H9 (cell line): ENCODE results near the gene L1CAM. TPM values are rescaled to one million over a fixed set of nuclear protein-coding genes. Genes with fewer than 3 reads are reported as not detected.

Source experiments
- DNase-seq: peaks from one replicate; pipeline ENCODE4 v3.0.0-alpha.2; 2017
- H2AFZ ChIP-seq: one replicate; pipeline ENCODE4 v1.6.1; 2013; ENCODE audit warnings: mild to moderate bottlenecking, low read length, control low read depth, moderate library complexity
- H2AK5ac ChIP-seq: 2 replicates; pipeline ENCODE4 v1.6.1; 2013; ENCODE audit warnings: low read length, control low read depth, mixed read lengths; ENCODE audit not compliant: insufficient read length
- H2BK120ac ChIP-seq: one replicate; pipeline ENCODE4 v1.6.1; 2013; ENCODE audit warnings: low read depth, mild to moderate bottlenecking, low read length, control low read depth, inconsistent platforms; ENCODE audit not compliant: poor library complexity, severe bottlenecking
- H2BK12ac ChIP-seq: 2 replicates; pipeline ENCODE4 v1.6.1; 2013; ENCODE audit warnings: low read length, control low read depth, mixed read lengths, low read depth; ENCODE audit not compliant: insufficient read length
- H2BK15ac ChIP-seq: 2 replicates; pipeline ENCODE4 v1.6.1; 2013; ENCODE audit warnings: low read depth, low read length, control low read depth
- H2BK20ac ChIP-seq: one replicate; pipeline ENCODE4 v1.6.1; 2013; ENCODE audit warnings: low read depth, mild to moderate bottlenecking, low read length, control low read depth, inconsistent platforms; ENCODE audit not compliant: poor library complexity, severe bottlenecking
- H2BK5ac ChIP-seq: 2 replicates; pipeline ENCODE4 v1.6.1; 2013; ENCODE audit warnings: low read length, control low read depth, mixed read lengths; ENCODE audit not compliant: insufficient read length
- H3K14ac ChIP-seq: 2 replicates; pipeline ENCODE4 v1.6.1; 2013; ENCODE audit warnings: low read length, control low read depth; ENCODE audit not compliant: insufficient read depth
- H3K18ac ChIP-seq: 2 replicates; pipeline ENCODE4 v1.6.1; 2013; ENCODE audit warnings: low read depth, mild to moderate bottlenecking, mixed read lengths, low read length, control low read depth; ENCODE audit not compliant: insufficient read length
- H3K23ac ChIP-seq: 2 replicates; pipeline ENCODE4 v1.6.1; 2013; ENCODE audit warnings: low read length, control low read depth, mixed read lengths, low read depth; ENCODE audit not compliant: insufficient read length
- H3K23me2 ChIP-seq: 2 replicates; pipeline ENCODE4 v1.6.1; 2013; ENCODE audit warnings: low read depth, mild to moderate bottlenecking, mixed read lengths, low read length, control low read depth; ENCODE audit not compliant: insufficient read length, poor library complexity, severe bottlenecking
- H3K27ac ChIP-seq: 2 replicates; pipeline ENCODE4 v1.5.1; 2013; ENCODE audit warnings: low read length, control low read depth, mixed read lengths, low read depth; ENCODE audit not compliant: insufficient read length
- H3K27me3 ChIP-seq: 2 replicates; pipeline ENCODE4 v1.6.1; 2013; ENCODE audit warnings: low read length, control low read depth, inconsistent platforms; ENCODE audit not compliant: insufficient read depth
- H3K4ac ChIP-seq: 2 replicates; pipeline ENCODE4 v1.6.1; 2013; ENCODE audit warnings: low read depth, mild to moderate bottlenecking, control low read depth, inconsistent platforms, low read length, moderate library complexity
- H3K4me1 ChIP-seq: 2 replicates; pipeline ENCODE4 v1.6.1; 2013; ENCODE audit warnings: low read length, control low read depth, inconsistent platforms; ENCODE audit not compliant: insufficient read depth
- H3K4me2 ChIP-seq: 2 replicates; pipeline ENCODE4 v1.6.1; 2013; ENCODE audit warnings: low read length, control low read depth, mixed read lengths; ENCODE audit not compliant: insufficient read length, insufficient read depth
- H3K56ac ChIP-seq: 2 replicates; pipeline ENCODE4 v1.6.1; 2013; ENCODE audit warnings: low read depth, mild to moderate bottlenecking, mixed read lengths, low read length, control low read depth; ENCODE audit not compliant: insufficient read length
- H3K79me1 ChIP-seq: 2 replicates; pipeline ENCODE4 v1.6.1; 2013; ENCODE audit warnings: low read depth, mild to moderate bottlenecking, moderate library complexity, low read length, control low read depth, inconsistent platforms; ENCODE audit not compliant: insufficient read depth, poor library complexity, severe bottlenecking
- H3K79me2 ChIP-seq: 2 replicates; pipeline ENCODE4 v1.6.1; 2013; ENCODE audit warnings: low read length, control low read depth, inconsistent platforms; ENCODE audit not compliant: insufficient read depth
- H3K9ac ChIP-seq: 2 replicates; pipeline ENCODE4 v1.6.1; 2013; ENCODE audit warnings: low read length, control low read depth, mixed read lengths; ENCODE audit not compliant: insufficient read length; ENCODE audit errors: extremely low read depth
- H3K9me3 ChIP-seq: one replicate; pipeline ENCODE4 v1.6.1; 2013; ENCODE audit warnings: low read depth, low read length, inconsistent platforms; ENCODE audit not compliant: control insufficient read depth
- H3T11ph ChIP-seq: one replicate; pipeline ENCODE4 v1.6.1; 2013; ENCODE audit warnings: mild to moderate bottlenecking, low read length, control low read depth, inconsistent platforms
- H4K20me1 ChIP-seq: one replicate; pipeline ENCODE4 v1.6.1; 2013; ENCODE audit not compliant: control insufficient read depth, insufficient read length, insufficient read depth
- H4K5ac ChIP-seq: 2 replicates; pipeline ENCODE4 v1.6.1; 2013; ENCODE audit warnings: low read depth, mild to moderate bottlenecking, mixed read lengths, low read length, control low read depth; ENCODE audit not compliant: insufficient read length
- H4K8ac ChIP-seq: replicated peaks from 2 replicates; pipeline ENCODE4 v1.6.1; 2013; ENCODE audit warnings: low read length, control low read depth, mixed read lengths, low read depth; ENCODE audit not compliant: insufficient read length
- H4K91ac ChIP-seq: 2 replicates; pipeline ENCODE4 v1.6.1; 2013; ENCODE audit warnings: low read depth, mild to moderate bottlenecking, moderate library complexity, mixed read lengths, low read length, control low read depth; ENCODE audit not compliant: insufficient read length
- H3K27ac Mint-ChIP-seq, 3 experiments: 2 replicates in 2 of 3; 3 replicates in 1 of 3; pipeline ENCODE4 v1.8.0; 2020 to 2021; ENCODE audit warnings: mixed read lengths in 3 of 3, mild to moderate bottlenecking in 1 of 3, moderate library complexity in 1 of 3
- H3K27me3 Mint-ChIP-seq: 2 replicates; pipeline ENCODE4 v1.8.0; 2021; ENCODE audit warnings: low read depth, mild to moderate bottlenecking, moderate library complexity, mixed read lengths
- H3K36me3 Mint-ChIP-seq, 3 experiments: 2 replicates in 2 of 3; 3 replicates in 1 of 3; pipeline ENCODE4 v1.8.0; 2020 to 2021; ENCODE audit warnings: low read depth in 3 of 3, mixed read lengths in 3 of 3; ENCODE audit not compliant: insufficient read depth in 1 of 3
- H3K4me1 Mint-ChIP-seq, 2 experiments: 2 replicates each; pipeline ENCODE4 v1.8.0; 2020; ENCODE audit warnings: mixed read lengths in 2 of 2
- H3K4me3 Mint-ChIP-seq, 2 experiments: 2 replicates in 1 of 2; 3 replicates in 1 of 2; pipeline ENCODE4 v1.8.0; 2020 to 2021; ENCODE audit warnings: mild to moderate bottlenecking in 2 of 2, mixed read lengths in 2 of 2, moderate library complexity in 1 of 2
- H3K9me3 Mint-ChIP-seq, 2 experiments: 2 replicates in 1 of 2; 3 replicates in 1 of 2; pipeline ENCODE4 v1.8.0; 2020; ENCODE audit warnings: mild to moderate bottlenecking in 2 of 2, mixed read lengths in 2 of 2, moderate library complexity in 1 of 2
- WGBS: extraction: QIAGEN DNeasy Blood & Tissue Kit; methylation state at CpG from one replicate; pipeline ENCODE4 v1.1.7; 2013; ENCODE audit warnings: missing lambda C conversion rate, low lambda C conversion rate, mixed read lengths; ENCODE audit not compliant: insufficient read length; ENCODE audit errors: extremely low coverage; 5-methylcytosine and 5-hydroxymethylcytosine counted together
- total RNA-seq: library from RNA; stranded (reverse); gene quantifications from 2 replicates; pipeline ENCODE4 v1.2.1, GENCODE V29; 2021
- TF ChIP-seq, protein P1 (sequence below): fragments of 200-600 bp; sonication (generic); conservative IDR thresholded peaks from 3 replicates; pipeline ENCODE4 v1.8.0; 2021; ENCODE audit warnings: antibody characterized with exemption, mild to moderate bottlenecking

The L1CAM gene
- total RNA-seq, 1 experiment from 2014 or later = 22.7 TPM

- H3K9ac ChIP-seq = no peak overlapping the region
- peak; percentile 24 for DNase-seq
- no peak overlapping the region for H3K56ac ChIP-seq
- Mint-ChIP-seq H3K4me1 (peaks cover 5 to 22% of the 10 kb centered on the region in 2 experiments), H3K27me3 (peaks cover 4% of the 10 kb centered on the region; the same call in 1 of the 2 replicates), H3K36me3 (peaks cover under 1 to 14% (median 4%) of the 10 kb centered on the region in 3 experiments; a peak in 5 of 7 replicates), H3K4me3 (no peak overlapping the region), H3K27ac (peak overlapping the region in 1 of 3 experiments; percentile 34; a peak in 3 of 7 replicates), H3K9me3 (peaks cover 63 to 65% of the 10 kb centered on the region in 2 experiments)
- H3K27ac ChIP-seq = no peak overlapping the region
- peaks cover 6% of the 10 kb centered on the region for H3K9me3 ChIP-seq
- no peaks in the 10 kb centered on the region for H3K23me2 ChIP-seq
- H3K27me3 ChIP-seq = no peaks in the 10 kb centered on the region
- no peaks in the 10 kb centered on the region for H4K20me1 ChIP-seq
- TF ChIP-seq, protein P1, sequence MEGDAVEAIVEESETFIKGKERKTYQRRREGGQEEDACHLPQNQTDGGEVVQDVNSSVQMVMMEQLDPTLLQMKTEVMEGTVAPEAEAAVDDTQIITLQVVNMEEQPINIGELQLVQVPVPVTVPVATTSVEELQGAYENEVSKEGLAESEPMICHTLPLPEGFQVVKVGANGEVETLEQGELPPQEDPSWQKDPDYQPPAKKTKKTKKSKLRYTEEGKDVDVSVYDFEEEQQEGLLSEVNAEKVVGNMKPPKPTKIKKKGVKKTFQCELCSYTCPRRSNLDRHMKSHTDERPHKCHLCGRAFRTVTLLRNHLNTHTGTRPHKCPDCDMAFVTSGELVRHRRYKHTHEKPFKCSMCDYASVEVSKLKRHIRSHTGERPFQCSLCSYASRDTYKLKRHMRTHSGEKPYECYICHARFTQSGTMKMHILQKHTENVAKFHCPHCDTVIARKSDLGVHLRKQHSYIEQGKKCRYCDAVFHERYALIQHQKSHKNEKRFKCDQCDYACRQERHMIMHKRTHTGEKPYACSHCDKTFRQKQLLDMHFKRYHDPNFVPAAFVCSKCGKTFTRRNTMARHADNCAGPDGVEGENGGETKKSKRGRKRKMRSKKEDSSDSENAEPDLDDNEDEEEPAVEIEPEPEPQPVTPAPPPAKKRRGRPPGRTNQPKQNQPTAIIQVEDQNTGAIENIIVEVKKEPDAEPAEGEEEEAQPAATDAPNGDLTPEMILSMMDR = no peak
- no peak overlapping the region for H4K91ac ChIP-seq
- no peak overlapping the region for H2BK15ac ChIP-seq
- 0 out of 2 replicates have a peak overlapping the region, but pooled peaks have one; percentile 6 for H3K14ac ChIP-seq
- no peak overlapping the region for H2BK5ac ChIP-seq
- no peak overlapping the region for H2AFZ ChIP-seq
- no peak overlapping the region for H2BK20ac ChIP-seq
- WGBS = no CpG with 5 or more reads among the region's 18 CpGs
- no peak overlapping the region for H3K4ac ChIP-seq
- peak overlapping the region; percentile 77 for H3K18ac ChIP-seq
- no peak overlapping the region for H4K5ac ChIP-seq
- no peak overlapping the region for H3K4me2 ChIP-seq
- H3K4me1 ChIP-seq = no peaks in the 10 kb centered on the region
- no peaks in the 10 kb centered on the region for H3K79me2 ChIP-seq
- H2AK5ac ChIP-seq = no peak overlapping the region
- no peak overlapping the region for H3T11ph ChIP-seq
- no peak overlapping the region for H2BK120ac ChIP-seq
- H3K79me1 ChIP-seq = no peaks in the 10 kb centered on the region
- no peak overlapping the region for H4K8ac ChIP-seq
- no peak overlapping the region for H3K23ac ChIP-seq
- no peak overlapping the region for H2BK12ac ChIP-seq
Observed at GRCh38 chrX:153903238-153903980, 17.4 kb upstream of the L1CAM start.
